Upper lobe of left lung (tissue), 4 donors: ENCODE results near the gene OGFOD2.

Experiments
- CTCF ChIP-seq, 6 experiments: fragments of 450-650 bp in 4 of 6; fragments of 200-600 bp in 2 of 6; sonication (generic) in 2 of 6; IDR thresholded peaks; one replicate each; pipeline ENCODE4 v1.5.1; 2016 to 2019; ENCODE audit warnings: antibody characterized with exemption in 6 of 6
- EP300 ChIP-seq, 4 donors: sonication (generic); formaldehyde crosslinking; IDR thresholded peaks; one replicate each; pipeline ENCODE4 v1.5.1; 2017; ENCODE audit warnings: antibody characterized with exemption in 4 of 4, control low read depth in 2 of 4

- no peak for TF ChIP-seq CTCF (IDR thresholded peaks at IDR 0.05)
- no peak for TF ChIP-seq EP300 (IDR thresholded peaks at IDR 0.05)
Observed at GRCh38 chr12:123028475-123028874, 53.4 kb downstream of the OGFOD2 start.
